Diencephalon (tissue), 1 donor: ENCODE measurements around the gene SENP8. TPM values are rescaled to one million over a fixed set of nuclear protein-coding genes. Genes with fewer than 3 reads are reported as not detected.

ENCODE experiments used
- total RNA-seq: library from RNA; depleted of rRNA; stranded (reverse); fragments of >200 nt; gene quantifications from one replicate; pipeline ENCODE4 v1.2.3, GENCODE V29; 2014

SENP8 gene
- 6.0 TPM for total RNA-seq

DNA sequence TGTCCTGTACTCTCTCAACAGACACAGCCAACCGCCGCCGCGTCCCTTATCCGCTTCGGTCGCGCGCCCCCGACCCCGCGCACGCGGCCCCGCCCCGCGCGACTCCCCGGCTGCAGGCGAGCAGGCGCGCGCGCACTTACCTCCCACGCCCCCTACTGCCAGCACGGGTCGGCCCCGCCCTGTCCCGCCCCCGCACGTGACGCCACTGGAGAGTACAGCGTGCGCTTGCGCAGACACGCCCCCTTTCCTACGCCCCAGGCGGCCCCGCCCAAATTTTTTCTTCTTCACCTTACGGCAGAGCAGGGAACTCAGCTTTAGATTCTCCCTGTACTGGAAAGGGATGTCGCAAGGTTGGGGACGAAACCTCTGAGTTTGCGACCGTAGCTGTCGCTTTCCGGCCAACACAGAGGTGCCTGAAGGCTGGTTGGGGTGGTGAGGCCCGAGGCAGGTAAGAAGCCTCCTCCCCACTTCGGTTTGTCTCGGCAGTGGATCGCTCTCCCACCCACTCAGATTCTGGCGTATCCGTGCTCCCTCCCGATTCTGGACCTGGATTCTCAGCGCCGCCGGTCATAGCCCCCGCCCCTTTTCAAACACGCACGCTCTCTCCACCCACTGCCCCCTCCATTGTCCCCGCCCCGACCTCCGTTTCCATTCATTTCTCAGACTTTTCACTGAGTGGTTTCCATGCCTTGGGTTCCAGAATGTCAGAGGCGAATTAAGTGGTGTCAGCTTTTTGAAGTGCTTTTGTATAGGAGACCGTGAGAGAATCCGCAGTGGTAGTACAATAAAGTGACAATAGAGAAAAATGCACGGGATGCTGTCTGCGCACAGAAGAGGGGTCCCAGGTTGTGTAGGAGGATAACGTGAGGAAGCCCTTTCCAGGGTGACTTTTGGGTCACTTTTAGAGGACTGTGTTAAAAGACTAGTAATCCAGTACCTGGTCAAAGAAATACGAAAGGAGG lies at the start of gene SENP8, which contains the start of gene MYO9A:
Gene SENP8, plus strand, starts transcription at position 387 of the 962 bp plus-strand sequence. CDS start 21,221 bp downstream, outside the sequence.
Gene MYO9A, minus strand, starts transcription at position 134 of the 962 bp plus-strand sequence. CDS start 71,587 bp downstream, outside the sequence.

Other genes starting within 250 kb of the SENP8 start
- 115 TPM for gene MYO9A, start 253 bp upstream of the SENP8 start, total RNA-seq
- gene GRAMD2A, start 79.4 kb downstream of the SENP8 start, total RNA-seq = 4.4 TPM
- gene PKM, start 112.8 kb downstream of the SENP8 start, total RNA-seq = 478 TPM
- gene PARP6, start 154.2 kb downstream of the SENP8 start, total RNA-seq = 93.0 TPM
- 19.8 TPM for gene CELF6, start 201.8 kb downstream of the SENP8 start, total RNA-seq